ENCODE results near the gene DDN.

The DDN gene

DNA sequence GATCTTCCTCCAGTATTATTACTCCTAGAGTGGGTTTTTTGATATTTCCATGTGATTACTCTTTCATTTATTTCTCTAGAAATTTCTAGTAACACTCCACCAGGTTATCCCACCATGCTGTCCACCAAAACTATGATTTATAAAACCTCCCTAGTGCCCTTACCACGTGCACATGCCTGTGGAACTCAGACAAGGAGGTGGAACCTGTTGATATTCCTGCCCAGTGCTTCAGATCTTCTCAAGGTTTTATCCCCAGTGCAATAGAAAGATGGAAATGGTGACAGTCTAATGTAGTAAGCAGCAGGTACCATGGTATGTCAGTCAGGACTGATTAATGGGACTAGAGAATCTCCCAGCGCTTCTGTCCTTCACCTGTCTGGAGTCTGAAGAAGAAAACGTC, 38.3 kb downstream of the DDN start:
- in situ Hi-C loops (cut with HindIII; ENCODE audit: low pct_ligation_motif_present, low sequenced_read_pairs), result no loop called here
- H3K27me3 ChIP-seq (replicated peaks), result peaks cover 4% of the 10 kb centered on the region
- TF ChIP-seq, protein P1, sequence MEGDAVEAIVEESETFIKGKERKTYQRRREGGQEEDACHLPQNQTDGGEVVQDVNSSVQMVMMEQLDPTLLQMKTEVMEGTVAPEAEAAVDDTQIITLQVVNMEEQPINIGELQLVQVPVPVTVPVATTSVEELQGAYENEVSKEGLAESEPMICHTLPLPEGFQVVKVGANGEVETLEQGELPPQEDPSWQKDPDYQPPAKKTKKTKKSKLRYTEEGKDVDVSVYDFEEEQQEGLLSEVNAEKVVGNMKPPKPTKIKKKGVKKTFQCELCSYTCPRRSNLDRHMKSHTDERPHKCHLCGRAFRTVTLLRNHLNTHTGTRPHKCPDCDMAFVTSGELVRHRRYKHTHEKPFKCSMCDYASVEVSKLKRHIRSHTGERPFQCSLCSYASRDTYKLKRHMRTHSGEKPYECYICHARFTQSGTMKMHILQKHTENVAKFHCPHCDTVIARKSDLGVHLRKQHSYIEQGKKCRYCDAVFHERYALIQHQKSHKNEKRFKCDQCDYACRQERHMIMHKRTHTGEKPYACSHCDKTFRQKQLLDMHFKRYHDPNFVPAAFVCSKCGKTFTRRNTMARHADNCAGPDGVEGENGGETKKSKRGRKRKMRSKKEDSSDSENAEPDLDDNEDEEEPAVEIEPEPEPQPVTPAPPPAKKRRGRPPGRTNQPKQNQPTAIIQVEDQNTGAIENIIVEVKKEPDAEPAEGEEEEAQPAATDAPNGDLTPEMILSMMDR (IDR thresholded peaks at IDR 0.05; ENCODE audit: low read depth, low read length, missing control alignments), result no peak

DNA sequence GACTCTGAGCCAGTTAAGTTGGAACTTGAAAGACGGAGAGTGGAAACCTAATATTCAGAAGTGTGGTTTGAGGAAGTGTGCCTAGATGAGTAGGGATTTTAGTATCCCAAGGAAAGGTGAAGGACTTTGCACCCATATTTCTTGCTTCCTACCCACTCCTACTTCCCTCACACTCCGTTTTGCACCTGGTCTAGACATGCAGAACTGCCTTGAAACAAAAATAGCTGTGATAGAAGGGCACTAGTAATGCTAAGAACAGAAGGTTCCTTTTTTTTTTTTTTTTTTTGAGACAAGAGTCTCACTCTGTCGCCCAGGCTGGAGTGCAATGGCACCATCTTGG, 41.2 kb downstream of the DDN start:
- no peak overlapping the region for H3K4me3 ChIP-seq (ENCODE audit: low read depth, low read length)
- DNase-seq, result no peak
- H3K27me3 ChIP-seq (replicated peaks), result no peaks in the 10 kb centered on the region
- no peak overlapping the region for H3K27ac ChIP-seq
- in situ Hi-C loops (cut with HindIII; ENCODE audit: low pct_ligation_motif_present, low sequenced_read_pairs), result no loop called here
- H3K36me3 ChIP-seq (replicated peaks), result peaks cover 18% of the 10 kb centered on the region
- TF ChIP-seq, protein P1 (IDR thresholded peaks at IDR 0.05; ENCODE audit: low read depth, low read length, missing control alignments), result no peak

More for the DNA sequence above, 38.3 kb downstream of the DDN start:
- H3K36me3 ChIP-seq (replicated peaks), result peaks cover 3% of the 10 kb centered on the region
- no peak overlapping the region for H3K4me3 ChIP-seq (ENCODE audit: low read depth, low read length)
- H3K27ac ChIP-seq, result no peak overlapping the region
- DNase-seq, result no peak

DNA sequence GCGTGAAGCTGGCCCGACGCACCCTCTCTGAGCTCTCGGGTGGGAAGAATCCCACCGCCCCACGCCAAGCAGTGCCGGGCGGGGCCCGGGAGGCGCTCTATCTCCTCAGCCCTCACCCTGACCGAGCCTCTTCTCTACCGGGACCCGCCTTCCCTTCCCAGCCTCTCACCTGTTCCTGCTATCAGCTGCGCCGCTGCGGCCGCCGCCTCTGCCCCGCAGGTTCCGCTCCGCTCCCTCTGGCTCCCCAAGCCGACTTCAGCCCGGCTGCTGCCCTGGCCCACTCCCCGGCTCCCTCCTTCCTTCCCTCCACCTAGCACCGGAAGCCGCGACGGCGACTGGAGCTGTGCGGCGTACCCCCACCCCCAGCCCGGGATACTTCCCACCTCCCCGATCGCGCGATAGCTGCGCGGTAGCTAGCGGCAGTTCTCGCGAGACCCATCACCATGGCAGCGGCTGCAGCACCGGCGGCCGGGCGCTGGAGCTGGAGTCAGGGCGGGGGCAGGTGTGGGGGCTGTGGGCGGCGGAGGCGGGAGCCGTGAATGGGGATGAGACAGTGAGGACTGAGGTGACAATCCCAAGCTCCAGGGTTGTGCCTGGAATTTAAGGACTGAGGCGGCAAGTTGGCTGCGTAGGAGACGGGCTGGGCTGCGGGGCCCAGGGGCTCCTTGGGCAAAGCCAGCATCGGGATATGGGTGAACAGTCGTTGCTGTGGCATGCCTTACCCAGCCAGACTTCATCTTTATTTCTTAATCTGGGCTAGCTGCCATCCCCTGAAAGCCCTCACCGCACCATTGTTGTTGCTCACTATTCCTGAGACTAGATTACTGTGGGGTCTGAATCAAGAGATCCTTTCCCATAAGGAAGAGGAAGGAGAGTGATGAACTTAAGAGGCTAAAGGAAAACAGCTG, 41.8 kb downstream of the DDN start, which contains the start of gene ARF3:
Gene ARF3 (minus strand): TSS at position 347 of the 908 bp plus-strand sequence. CDS start 16,392 bp downstream, outside the sequence.
- Histone ChIP-seq H3K36me3 (replicated peaks) (peaks cover 24% of the 10 kb centered on the region), H3K27ac (peak within 1 kb of the TSS; percentile 80), H3K27me3 (replicated peaks) (no peaks in the 10 kb centered on the region), H3K4me3 (ENCODE audit: low read depth, low read length) (peak within 1 kb of the TSS; percentile 99)
- DNase-seq, result peak; percentile 87
- TF ChIP-seq, protein P1 (IDR thresholded peaks at IDR 0.05; ENCODE audit: low read depth, low read length, missing control alignments), result no peak
- in situ Hi-C loops (cut with HindIII; ENCODE audit: low pct_ligation_motif_present, low sequenced_read_pairs), result no loop called here

DNA sequence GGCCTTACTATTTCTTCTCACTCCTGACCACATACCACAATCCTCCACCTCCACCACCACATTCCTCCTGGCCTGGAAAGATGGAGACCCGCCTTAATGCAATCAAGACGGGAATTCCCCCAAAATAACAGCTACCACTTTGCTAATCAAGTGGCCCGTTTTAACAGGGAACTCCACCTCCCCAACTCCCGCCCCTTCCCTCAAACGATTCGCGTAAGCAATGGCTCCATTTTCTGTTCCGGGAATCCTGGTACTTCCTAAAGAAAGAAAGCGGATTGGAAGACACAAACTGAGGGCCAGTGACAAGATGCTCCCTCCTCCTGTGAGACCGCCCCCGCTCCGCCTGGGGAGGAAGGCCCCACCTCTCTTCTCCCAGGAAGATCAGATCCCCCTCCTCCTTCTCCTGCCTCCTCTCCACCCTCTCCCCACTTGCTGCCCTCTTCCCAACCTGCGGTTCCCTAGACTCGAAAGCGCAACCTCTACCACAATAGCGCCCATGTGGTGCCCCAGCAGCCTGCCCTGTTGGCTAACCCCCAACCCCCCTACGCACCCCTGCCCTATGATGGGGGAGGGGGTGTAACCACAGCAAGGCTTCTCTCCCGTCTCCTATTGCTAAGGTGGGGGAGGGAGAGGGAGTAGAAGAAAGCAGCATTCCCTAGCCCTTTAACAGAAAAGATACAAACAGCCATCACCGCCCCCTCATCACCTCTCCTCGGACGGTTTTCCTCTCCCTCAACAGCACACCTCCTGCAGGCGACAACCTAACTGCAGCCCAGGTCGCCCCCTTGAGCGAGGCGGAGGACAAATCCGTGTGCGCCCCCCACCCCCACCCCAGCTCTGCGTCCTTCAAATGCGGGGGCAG, 42.7 kb downstream of the DDN start:
- H3K27ac ChIP-seq, result peak overlapping the region; percentile 80
- DNase-seq, result peak; percentile 95

DNA sequence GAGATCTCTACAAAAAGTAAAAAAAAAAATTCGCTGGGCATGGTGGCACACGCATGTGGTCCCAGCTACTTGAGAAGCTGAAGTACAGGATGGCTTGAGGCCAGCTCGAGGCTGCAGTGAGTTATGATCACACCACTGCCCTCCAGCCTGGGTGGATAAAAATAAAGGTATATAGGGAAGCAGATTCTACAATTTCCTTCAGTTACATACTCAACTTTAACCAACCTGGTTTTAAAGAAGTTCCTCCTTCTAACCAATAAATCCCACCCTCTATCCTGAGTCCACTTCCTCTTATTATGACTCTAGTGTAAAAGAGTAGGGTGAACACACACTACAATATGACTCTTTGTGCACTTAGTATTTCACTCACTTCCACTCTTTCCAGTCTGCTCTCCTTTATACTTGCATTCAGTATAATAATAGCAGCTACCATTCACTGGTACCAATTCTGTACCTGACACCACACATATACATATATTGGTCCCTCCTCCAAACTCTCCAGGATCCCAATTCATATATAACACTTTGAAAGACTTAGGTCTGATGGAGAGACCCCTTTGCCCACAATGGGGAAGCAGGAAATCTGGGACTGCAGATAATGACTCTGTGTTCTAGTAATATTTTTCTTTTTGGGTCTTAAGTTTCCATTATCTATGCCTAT, 44.2 kb downstream of the DDN start:
- TF ChIP-seq, protein P1 (IDR thresholded peaks at IDR 0.05; ENCODE audit: low read depth, low read length, missing control alignments), result no peak
- in situ Hi-C loops (cut with HindIII; ENCODE audit: low pct_ligation_motif_present, low sequenced_read_pairs), result no loop called here
- H3K27me3 ChIP-seq (replicated peaks), result no peaks in the 10 kb centered on the region
- H3K36me3 ChIP-seq (replicated peaks), result peaks cover 25% of the 10 kb centered on the region
- H3K27ac ChIP-seq, result no peak overlapping the region
- H3K4me3 ChIP-seq (ENCODE audit: low read depth, low read length), result no peak overlapping the region
- DNase-seq, result no peak

More for the DNA sequence above, 42.7 kb downstream of the DDN start:
- H3K27me3 ChIP-seq (replicated peaks), result no peaks in the 10 kb centered on the region
- H3K4me3 ChIP-seq (ENCODE audit: low read depth, low read length), result peak overlapping the region; percentile 99
- in situ Hi-C loops (cut with HindIII; ENCODE audit: low pct_ligation_motif_present, low sequenced_read_pairs), result no loop called here
- peaks cover 25% of the 10 kb centered on the region for H3K36me3 ChIP-seq (replicated peaks)
- TF ChIP-seq, protein P1 (IDR thresholded peaks at IDR 0.05; ENCODE audit: low read depth, low read length, missing control alignments), result peak; percentile 15
